G401 (cell line): Measurements from ENCODE around the gene DOCK1. TPM values are rescaled to one million over a fixed set of nuclear protein-coding genes. Genes with fewer than 3 reads are reported as not detected.
"Not testable (repeated sequence)": the region's sequence is repeated elsewhere in the genome, so short reads cannot be mapped to it uniquely, and the experiment has no call there.

Source experiments
- DNase-seq: peaks from one replicate; pipeline ENCODE4 v3.0.0-alpha.2; 2015; ENCODE audit warnings: low spot score
- in situ Hi-C: cut with HindIII; loops from 2 replicates; pipeline ENCODE4 v1.10.0; 2016; ENCODE audit warnings: low sequenced_read_pairs, mixed read lengths
- total RNA-seq: library from RNA; depleted of rRNA; stranded (reverse); fragments of >200 nt; shearing (Covaris generic); gene quantifications from 2 replicates; pipeline ENCODE4 v1.2.3, GENCODE V29; 2014

The DOCK1 gene
- total RNA-seq, 1 experiment from 2014 or later = 36.6 TPM

DNA sequence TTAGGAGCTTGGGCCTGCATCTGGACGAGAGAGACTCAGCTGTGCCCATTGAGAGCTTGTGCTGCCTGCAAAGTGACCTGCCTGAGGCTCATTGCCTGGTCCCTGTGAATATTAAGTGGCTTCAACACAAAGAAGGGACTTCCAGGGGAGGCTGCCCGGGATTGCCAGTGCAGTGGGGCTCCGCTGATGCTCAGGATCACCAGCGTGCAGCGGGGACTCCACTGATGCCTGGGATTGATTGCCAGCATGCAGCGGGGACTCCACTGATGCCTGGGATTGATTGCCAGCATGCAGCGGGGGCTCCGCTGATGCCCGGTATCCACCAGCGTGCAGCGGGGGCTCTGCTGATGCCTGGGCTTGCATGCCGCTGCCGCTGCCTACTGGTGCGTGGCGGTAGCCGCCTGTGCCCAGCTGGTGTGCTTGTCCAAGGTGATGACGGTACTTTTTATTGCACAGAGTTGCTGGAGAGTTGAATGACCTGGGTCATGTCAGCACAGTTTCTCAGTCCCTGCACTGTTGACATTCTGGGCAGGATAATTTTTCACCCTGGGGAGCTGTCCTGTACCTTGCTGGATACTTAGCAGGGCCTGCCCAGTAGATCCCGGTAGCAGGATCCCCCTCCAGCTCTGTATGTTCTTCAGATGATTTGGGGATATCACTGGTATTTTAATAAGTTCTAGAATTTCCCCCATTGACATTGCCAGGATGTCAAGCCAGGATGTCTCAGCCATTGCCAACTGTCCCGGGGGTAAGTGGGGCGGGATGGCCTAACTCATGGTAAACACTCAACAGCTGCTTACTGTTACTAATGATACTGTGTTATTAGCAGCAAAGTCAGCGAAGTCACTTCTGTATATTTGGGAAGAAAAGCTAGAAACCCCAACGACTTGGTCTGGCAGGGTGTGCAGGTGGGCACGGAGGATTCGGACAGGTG is 13.0 kb downstream of the DOCK1 start:
- in situ Hi-C loops = no loop called here
- DNase-seq = peak; percentile 4

DNA sequence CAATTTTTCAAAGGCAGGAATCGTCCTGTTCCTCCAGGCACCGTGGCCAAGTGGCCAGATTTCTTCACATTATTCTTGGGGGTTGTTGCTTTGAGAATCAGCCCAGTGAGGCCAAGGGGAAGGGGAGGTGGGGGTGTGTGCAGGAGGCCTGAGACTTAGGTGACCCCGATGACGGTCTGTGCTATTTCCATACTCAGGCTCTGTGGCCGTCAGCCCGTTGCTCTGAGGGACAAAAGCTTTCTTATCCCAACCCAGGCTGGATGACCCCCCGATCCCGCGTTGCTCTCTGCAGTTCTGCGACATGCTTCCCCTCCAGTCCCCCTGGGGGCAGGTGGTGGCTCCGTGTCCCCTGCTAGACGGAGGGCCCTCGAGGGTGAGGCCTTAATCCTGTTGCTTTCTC is 14.2 kb downstream of the DOCK1 start:
- in situ Hi-C loops = no loop called here
- DNase-seq = no peak

DNA sequence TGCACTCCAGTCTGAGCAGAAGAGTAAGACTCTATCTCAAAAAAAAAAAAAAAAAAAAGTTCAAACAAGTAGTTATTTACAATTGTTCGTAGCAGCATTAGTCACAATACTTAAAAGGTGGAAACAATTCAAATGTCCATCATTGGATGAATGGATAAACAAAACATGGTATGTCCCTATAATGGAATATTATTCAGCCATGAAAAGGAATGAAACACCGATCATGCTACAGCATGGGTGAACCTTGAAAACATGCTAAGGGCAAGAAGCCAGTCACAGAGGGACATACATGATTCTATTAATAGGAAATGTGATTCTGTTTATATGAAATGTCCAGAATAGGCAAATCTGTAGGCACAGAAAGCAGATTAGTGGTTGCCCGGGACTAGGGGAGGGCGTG is 15.9 kb downstream of the DOCK1 start:
- in situ Hi-C loops = no loop called here
- no peak for DNase-seq

DNA sequence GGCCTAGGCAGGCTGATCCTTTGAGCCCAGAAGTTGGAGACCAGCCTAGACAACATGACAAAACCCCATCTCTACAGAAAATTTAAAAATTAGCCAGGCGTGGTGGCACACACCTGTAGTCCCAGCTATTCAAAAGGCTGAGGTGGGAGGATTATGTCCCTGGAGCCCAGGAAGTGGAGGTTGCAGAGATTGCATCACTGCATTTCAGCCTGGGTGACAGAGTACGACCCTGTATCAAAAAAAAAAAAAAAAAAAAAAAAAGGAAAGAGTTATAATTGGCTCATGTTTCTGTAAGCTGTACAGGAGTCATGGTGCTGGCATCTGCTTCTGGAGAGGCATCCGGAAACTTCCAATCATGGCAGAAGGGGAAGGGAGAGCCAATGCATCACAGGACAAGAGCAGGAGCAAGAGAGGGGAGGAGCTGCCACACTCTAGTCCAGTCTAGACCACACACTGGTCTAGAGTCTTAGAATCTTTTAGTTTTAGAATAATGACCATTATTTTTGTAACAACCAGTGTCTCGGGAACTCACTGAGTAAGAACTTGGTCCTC is 16.8 kb downstream of the DOCK1 start:
- in situ Hi-C loops = no loop called here
- no peak for DNase-seq

DNA sequence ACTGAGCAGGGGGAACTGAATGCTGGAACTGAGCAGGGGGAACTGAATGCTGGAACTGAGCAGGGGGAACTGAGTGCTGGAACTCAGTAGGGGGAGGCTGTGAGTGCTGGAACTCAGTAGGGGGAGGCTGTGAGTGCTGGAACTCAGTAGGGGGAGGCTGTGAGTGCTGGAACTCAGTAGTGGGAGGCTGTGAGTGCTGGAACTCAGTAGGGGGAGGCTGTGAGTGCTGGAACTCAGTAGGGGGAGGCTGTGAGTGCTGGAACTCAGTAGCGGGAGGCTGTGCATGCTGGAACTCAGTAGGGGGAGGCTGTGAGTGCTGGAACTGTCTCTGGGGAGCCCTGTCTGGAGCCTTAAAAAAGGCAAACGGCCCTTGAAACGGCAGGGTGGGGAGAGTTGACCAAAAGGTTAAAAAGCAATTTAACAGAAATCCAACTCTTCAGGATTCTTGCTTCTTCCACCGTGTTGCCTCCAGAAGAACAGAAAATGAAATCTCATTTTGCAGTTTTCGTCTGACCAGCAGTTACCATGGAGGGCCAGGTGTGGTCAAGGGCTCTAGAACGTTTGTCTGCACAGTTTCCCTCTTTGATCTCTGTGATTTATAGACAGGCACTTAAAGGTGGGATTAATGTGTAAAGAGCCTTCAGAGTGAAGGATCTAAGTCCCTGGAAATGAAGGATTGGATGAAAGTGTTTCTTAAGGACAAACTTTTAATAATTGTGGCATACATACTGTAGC is 19.1 kb downstream of the DOCK1 start:
- in situ Hi-C loops = no loop called here
- no peak for DNase-seq

DNA sequence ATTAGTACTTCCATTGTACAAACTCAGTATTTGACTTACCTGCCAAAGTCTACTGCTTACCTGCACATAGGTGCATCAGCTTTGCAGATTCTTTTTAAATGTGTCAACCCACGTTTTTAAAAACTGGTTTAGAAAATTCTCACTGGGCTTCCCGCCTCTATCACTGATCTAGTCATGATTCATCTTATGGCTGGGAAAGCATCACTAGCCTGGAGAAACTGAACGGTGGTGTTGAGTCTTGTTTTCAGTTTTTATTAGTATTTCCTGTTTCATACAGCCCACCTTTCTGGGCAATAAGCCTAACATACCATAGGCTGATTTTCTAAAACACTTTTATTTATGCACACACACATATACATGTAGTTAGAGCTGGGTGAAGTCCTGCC is 19.7 kb downstream of the DOCK1 start:
- no peak for DNase-seq
- in situ Hi-C loops = no loop called here

DNA sequence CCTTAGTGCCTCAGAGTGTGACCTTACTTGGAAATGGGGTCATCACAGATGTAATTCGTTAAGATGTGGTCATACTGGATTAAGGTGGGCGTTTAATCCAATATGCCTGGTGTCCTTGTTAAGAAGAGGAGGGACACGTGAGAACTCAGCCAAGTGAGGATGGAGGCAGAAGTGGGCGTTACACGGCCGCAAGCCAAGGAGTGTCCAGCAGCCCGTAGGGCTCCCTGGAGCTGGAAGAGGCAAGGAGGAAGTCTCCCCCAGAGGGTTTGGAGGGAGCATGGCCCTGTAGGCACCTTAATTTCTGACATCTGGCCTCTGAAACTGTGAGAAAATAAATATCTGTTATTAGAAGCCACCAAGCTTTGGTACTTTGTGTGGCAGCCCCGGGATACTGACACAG is 21.3 kb downstream of the DOCK1 start:
- in situ Hi-C loops = no loop called here
- no peak for DNase-seq

DNA sequence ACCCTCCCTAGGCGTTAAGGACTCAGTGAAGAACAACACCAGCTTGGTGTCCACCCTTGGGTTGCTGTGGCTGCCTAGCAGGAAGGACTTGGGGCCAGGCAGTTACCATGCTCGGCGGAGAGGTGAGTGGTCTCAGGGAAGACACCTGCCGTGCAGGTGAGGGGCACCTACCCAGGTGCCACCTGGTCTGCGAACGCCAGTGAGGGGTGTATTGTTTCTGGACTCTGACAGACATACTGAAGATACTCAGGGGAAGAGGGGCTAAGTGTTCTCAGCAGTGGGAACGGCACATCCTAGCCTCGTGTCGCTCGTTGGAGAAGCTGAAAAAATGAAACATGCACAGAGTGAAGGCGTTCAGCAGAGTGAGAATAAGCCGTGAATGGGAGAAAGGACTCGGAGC is 22.6 kb downstream of the DOCK1 start:
- in situ Hi-C loops = no loop called here
- no peak for DNase-seq

DNA sequence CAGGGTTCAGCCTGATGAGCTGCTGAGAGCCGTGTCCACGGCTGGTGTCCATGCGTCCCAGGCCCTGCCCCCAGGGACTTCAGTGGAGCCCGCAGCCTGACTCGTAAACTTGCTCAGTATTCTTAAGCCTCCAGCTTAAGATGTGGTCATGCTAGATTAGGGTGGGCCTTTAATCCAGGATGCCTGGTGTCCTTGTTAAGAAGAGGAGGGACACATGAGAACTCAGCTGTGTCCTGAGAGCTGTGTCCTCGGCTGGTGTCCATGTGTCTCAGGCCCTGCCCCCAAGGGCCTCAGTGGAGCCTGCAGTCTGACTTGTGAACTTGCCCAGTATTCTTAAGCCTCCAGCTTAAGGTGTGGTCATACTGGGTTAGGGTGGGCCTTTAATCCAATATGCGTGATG is 23.0 kb downstream of the DOCK1 start:
- no peak for DNase-seq

DNA sequence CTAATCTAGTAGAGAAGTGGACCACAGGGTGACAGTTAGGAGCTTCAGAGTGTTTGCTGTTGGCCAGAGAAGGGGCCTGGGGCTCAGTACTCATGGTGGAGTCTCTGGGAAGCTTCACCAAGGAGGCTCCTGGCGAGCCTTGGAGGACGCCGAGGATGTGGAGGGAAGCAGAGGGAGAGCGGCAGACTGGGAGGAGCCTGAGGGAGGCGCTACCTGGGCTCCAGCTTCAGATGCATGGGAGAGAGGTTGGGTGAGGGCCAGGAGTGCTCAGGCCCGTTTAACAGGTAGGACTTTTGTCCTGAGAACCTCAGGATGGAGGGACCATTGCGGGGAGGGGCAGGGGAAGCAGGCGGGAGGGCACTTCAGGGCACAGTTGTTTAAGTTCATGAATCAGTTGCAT is 24.2 kb downstream of the DOCK1 start:
- in situ Hi-C loops = no loop called here
- DNase-seq = no peak

More for the DNA sequence above, 23.0 kb downstream of the DOCK1 start:
- in situ Hi-C loops = no loop called here

DNA sequence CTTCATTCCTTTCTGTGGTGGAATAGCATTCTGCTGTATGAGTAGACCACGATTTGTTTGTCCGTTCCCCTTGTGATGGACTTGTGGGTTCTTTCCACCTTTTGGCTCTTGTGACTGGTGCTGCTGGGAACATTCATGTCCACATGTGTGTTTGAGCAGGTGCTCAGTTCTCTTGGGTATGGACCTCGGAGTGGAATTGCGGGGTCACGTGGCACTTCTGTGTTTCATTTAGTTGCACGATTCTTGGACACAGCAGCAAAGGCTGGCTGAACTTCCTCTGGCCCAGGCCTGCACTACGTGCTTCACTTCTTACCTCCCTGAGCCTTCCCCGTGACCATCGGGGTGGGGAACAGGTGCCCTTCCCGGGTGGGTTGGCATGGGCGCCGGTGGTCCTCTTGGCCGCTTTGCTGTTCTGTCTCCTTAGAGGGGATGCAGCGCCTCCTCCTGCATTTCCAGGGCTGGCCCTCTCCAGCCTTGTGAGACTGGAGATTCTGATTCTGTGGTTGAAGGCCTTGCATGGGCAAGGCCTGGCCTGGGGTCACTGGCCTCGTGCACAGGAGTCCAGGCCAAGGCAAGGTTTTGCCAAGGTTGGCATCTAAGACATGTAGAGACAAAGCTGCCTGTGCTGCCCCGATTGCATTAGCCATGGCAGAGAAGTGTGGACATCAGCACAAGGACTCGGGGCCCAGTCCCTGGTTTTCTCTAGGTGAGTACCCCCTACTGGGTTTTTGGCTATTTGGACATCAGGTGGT is 25.1 kb downstream of the DOCK1 start:
- no peak for DNase-seq
- in situ Hi-C loops = no loop called here

DNA sequence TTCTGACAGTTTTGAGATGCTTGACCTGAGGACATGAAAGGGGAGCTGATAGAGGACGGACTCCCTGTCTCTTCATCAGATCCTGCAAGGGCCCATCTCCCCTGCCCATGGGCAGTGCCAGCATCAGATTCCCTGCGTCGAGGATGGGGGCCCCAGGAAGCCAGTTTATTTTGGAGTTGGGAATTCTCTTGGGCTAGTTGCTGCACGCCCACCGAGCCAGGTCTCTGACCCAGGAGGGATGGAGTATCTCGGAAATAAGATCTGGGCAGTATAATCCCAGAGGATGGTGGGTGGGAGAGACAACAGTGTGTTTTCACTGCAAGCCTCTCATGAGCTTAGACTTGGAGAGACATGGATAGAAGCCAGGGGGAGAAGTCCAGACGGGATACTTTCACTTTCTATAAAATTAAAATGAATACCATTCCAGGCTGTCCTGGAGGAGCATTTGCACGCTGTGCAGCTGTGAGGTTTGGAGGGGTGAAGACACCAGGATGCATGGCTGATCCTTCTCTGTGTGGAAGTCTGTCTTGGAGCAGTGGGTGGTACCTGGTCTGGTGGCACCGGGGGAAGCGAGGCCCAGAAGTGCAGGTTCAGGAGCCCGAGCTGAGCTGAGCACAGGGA is 25.8 kb downstream of the DOCK1 start:
- in situ Hi-C loops = no loop called here
- no peak for DNase-seq

DNA sequence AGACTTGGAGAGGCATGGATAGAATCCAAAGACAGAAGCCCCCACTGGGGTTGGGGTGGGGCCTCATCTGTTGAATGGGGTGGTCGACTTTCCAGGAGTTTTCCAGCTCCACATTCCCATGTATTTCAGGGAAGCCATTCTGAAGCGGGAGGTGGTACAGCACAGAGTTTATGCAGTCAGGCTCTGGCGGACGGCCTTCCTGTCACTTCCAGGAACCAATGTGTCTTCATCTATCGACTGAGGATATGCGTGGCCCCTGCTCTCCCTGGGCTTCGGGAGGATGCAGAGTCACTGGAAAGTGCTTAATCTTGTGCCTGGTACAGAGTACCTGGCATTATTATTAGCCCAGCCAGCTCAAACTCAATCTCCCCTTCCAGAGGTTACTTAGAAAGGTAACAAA is 26.3 kb downstream of the DOCK1 start:
- no peak for DNase-seq
- in situ Hi-C loops = no loop called here

DNA sequence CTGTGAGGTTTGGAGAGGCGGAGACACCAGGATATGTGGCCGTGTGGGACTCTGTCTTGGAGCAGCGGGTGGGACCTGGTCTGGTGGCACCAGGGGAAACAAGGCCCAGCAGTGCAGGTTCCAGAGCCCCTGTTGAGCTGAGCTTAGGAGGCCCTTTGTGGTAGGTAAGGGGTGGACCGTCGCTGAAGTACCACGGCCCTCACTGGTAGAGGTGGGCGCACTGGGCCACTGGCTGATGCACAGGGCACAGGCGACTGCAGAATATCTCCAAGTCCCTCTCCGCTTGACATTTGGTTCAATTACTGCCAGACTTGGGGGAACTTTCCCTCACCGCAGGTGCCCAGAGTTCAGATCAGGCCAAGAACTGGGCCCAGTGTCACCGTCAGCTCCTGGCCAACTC is 27.3 kb downstream of the DOCK1 start:
- in situ Hi-C loops = no loop called here
- no peak for DNase-seq

DNA sequence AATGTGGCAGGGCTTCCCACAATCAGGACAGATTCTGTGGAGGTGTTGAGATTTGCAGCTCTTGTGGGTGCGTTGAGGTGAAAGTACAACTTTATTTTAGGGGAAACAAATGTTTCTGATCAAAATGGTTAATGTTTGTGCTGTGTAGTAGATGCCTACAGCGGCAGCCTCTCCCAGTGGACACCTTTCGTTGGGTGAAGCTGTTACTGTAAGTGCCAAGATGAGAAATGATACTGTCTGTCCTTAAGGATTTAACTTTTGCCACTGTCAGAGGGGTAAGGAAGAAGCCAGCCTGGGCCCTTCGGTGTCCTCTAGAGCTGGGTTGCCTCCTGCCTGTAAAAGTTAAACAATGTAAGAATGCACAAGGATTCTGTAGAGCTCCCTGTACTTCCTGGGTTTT is 27.9 kb downstream of the DOCK1 start:
- in situ Hi-C loops = no loop called here
- DNase-seq = no peak

DNA sequence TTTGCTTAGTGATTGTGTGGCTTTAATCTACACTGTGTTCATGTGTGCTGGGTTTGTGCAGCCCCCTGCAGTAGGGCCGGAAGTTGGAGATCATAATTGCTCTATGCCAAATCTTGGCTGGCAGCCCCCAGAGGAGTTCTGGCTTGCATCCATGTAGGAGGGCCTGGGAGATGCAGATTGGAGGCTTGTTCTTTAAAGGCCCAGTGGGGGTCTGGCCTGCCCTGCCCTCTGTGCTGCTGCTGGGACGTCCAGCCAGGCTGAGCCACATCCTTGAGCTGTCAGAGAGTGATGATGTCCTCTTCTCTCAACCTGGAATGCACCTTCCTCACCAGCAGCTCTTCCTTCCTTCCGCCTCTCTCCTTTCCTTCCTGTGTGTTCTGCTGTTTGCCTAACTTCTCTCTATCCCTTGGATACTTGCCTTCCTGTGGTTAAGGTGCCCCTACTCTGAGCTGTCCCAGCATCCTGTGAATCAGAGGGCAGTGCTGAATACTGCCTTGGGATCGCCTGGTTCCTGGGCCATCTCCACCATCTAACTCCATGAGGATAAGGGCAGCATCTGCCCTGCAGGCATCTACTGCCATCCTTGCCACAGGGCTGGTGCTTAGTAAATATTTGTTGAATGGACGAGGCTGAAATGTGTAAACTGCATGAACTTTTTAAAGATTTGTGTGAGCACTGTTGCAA is 30.2 kb downstream of the DOCK1 start:
- no peak for DNase-seq
- in situ Hi-C loops = no loop called here

DNA sequence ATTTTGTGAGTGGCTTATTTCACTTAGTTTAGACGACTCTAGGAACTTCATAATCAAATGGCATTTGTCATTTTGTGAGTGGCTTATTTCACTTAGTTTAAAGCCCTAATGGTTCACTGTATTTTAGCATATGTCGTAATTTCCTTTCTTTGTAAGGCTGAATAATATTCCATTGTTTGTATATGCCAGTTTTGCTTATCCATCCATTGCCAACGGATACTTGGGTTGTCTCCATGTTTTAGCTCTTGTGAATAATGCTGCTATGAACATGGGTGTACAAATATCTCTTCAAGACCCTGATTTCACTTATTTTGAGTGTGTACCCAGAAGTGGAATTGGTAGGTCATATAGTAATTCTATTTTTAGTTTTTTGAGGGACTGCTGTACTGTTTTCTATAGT is 31.8 kb downstream of the DOCK1 start:
- in situ Hi-C loops = no loop called here
- DNase-seq = no peak

DNA sequence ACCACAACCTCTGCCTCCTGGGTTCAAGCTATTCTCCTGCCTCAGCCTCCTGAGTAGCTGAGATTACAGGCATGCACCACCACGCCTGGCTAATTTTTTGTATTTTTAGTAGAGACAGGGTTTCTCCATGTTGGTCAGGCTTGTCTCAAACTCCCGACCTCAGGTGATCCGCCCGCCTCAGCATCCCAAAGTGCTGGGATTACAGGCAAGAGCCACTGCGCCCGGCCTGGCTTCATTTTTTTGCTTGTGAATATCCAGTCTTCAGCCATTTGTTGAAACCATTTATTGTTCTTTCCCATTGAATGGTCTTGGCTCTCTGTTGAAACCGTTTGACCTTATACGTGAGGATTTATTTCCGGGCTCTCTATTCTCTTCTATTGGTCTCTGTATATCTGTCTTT is 32.9 kb downstream of the DOCK1 start:
- DNase-seq, in situ Hi-C loops: not testable (repeated sequence)

DNA sequence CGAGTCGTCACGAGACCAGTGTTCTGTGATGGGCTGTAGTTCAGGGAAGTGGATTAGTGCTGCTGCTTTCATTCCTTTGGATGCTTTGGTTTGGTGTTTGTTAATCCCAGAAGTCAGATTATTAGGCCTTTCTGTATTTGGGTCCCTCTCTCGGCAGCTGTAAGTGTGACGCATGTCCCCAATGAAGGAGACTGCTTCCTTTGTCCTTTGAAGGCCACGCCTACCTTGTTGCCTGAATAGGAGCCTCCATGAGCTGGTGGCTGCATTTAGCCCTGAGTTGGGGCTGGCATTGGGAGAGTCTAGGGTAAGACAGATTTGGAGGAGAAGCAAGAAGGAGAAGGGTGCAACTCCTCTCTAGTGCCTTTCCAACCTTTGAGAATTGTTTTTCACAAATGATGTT is 34.5 kb downstream of the DOCK1 start:
- in situ Hi-C loops = no loop called here
- no peak for DNase-seq
